ENCODE data around the gene MAD1L1.
"Not testable (repeated sequence)": the region's sequence is repeated elsewhere in the genome, so short reads cannot be mapped to it uniquely, and the experiment has no call there.

The MAD1L1 gene

GRCh38 chr7:1825897-1826741, 406.6 kb downstream of the MAD1L1 start (continued):
- TF ChIP-seq ZNF398 (tag by site-specific recombination; IDR thresholded peaks at IDR 0.05) = no peak
- no peak for TF ChIP-seq YY1 (tag by site-specific recombination; IDR thresholded peaks at IDR 0.05)
- TF ChIP-seq ZNF223 (tag by site-specific recombination; IDR thresholded peaks at IDR 0.05) = no peak
- no peak for TF ChIP-seq ZNF558 (tag by site-specific recombination; IDR thresholded peaks at IDR 0.05)

GRCh38 chr7:1825647-1825896, 407.2 kb downstream of the MAD1L1 start:
- H3K9me3 ChIP-seq (ENCODE audit: control insufficient read depth, insufficient read depth, low read depth, low read length); H3K36me3 ChIP-seq (ENCODE audit: control insufficient read depth in 2 of 2, insufficient read depth in 1 of 2, low read length in 2 of 2); CTCF ChIA-PET; H3K27ac ChIP-seq (ENCODE audit: extremely low read depth, low read depth, low read length); H3K4me1 ChIP-seq (ENCODE audit: control insufficient read depth, insufficient read depth, low read length); H3K4me3 ChIP-seq (ENCODE audit: low read depth, low read length); POLR2A ChIA-PET: not testable (repeated sequence)

GRCh38 chr7:1824882-1825646, 407.7 kb downstream of the MAD1L1 start:
- H3K27ac ChIP-seq (ENCODE audit: extremely low read depth, low read depth, low read length); H3K36me3 ChIP-seq (ENCODE audit: control insufficient read depth in 2 of 2, insufficient read depth in 1 of 2, low read length in 2 of 2); CTCF ChIA-PET; H3K9me3 ChIP-seq (ENCODE audit: control insufficient read depth, insufficient read depth, low read depth, low read length); POLR2A ChIA-PET; H3K4me1 ChIP-seq (ENCODE audit: control insufficient read depth, insufficient read depth, low read length); H3K4me3 ChIP-seq (ENCODE audit: low read depth, low read length): not testable (repeated sequence)

GRCh38 chr7:1824151-1824881, 408.4 kb downstream of the MAD1L1 start:
- H3K4me3 ChIP-seq (ENCODE audit: low read depth, low read length); H3K4me1 ChIP-seq (ENCODE audit: control insufficient read depth, insufficient read depth, low read length); POLR2A ChIA-PET; CTCF ChIA-PET; H3K9me3 ChIP-seq (ENCODE audit: control insufficient read depth, insufficient read depth, low read depth, low read length); H3K27ac ChIP-seq (ENCODE audit: extremely low read depth, low read depth, low read length); H3K36me3 ChIP-seq (ENCODE audit: control insufficient read depth in 2 of 2, insufficient read depth in 1 of 2, low read length in 2 of 2): not testable (repeated sequence)

- ChIA-PET POLR2A (no interaction called here), CTCF (no interaction called here)
- H3K4me1 ChIP-seq (ENCODE audit: control insufficient read depth, insufficient read depth, low read length) = no peaks in the 10 kb centered on the region
- TF ChIP-seq SETDB1 (IDR thresholded peaks at IDR 0.05; ENCODE audit: insufficient read length, low read length) (no peak), REPIN1 (tag by site-specific recombination; IDR thresholded peaks at IDR 0.05; ENCODE audit: low read depth) (no peak), ZNF26 (tag by site-specific recombination; IDR thresholded peaks at IDR 0.05) (no peak), ZNF426 (tag by site-specific recombination; IDR thresholded peaks at IDR 0.05) (no peak), GLI2 (tag by site-specific recombination; IDR thresholded peaks at IDR 0.05; ENCODE audit: borderline replicate concordance, low read depth) (no peak), PRDM1 (tag by site-specific recombination; IDR thresholded peaks at IDR 0.05) (no peak), HOXA7 (CRISPR knock-in tag; IDR thresholded peaks at IDR 0.05; ENCODE audit: borderline replicate concordance) (no peak), ZNF202 (tag by site-specific recombination; IDR thresholded peaks at IDR 0.05; ENCODE audit: borderline replicate concordance) (no peak)
- no peaks in the 10 kb centered on the region for H3K36me3 ChIP-seq (ENCODE audit: control insufficient read depth in 2 of 2, insufficient read depth in 1 of 2, low read length in 2 of 2)
- H3K27ac ChIP-seq (ENCODE audit: extremely low read depth, low read depth, low read length) = no peak overlapping the region
- H3K4me3 ChIP-seq (ENCODE audit: low read depth, low read length) = no peak overlapping the region
- H3K9me3 ChIP-seq (ENCODE audit: control insufficient read depth, insufficient read depth, low read depth, low read length) = no peaks in the 10 kb centered on the region
Observed at GRCh38 chr7:1823376-1824150, 409.2 kb downstream of the MAD1L1 start.

Measured in HEK293 (cell line).